Measurements from ENCODE around the gene GZMA. TPM values are rescaled to one million over a fixed set of nuclear protein-coding genes. Genes with fewer than 3 reads are reported as not detected.

The GZMA gene
- polyA plus RNA-seq, 2 of the 4 experiments (the other 2 are of a cell fraction), result not detected

DNA sequence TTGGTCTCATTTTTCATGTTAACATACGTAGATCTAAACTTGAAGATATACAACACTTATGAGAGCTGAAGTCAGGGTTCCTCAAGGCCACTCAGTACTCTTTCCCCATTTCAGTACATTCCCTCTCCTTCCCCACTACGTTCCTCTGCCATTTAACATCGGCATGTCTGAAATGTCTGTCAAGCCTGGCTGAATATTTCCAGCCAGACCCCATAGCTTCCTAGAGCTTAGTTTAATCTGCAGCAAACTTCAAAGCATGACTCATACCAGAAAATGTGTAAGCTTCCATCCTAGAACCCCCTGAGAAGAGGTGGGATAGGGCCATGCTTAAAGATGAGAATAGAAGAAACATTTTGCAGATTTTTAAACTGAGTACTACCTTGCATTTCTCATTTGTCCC lies 6.2 kb downstream of the GZMA start (continued):
- TF ChIP-seq RNF2 (IDR thresholded peaks at IDR 0.05; ENCODE audit: borderline replicate concordance, low read depth), result no peak
- no peak for TF ChIP-seq KDM5A (IDR thresholded peaks at IDR 0.05)
- TF ChIP-seq TP53 (CRISPR knock-in tag; IDR thresholded peaks at IDR 0.05), result no peak
- TF ChIP-seq EHMT2 (IDR thresholded peaks at IDR 0.05; ENCODE audit: low read depth), result no peak

GRCh38 chr5:55110217-55110616 lies 7.8 kb downstream of the GZMA start:
- ATAC-seq, result no peak

GRCh38 chr5:55113327-55113726 lies 10.9 kb downstream of the GZMA start:
- Histone ChIP-seq H3K4me1 (no peaks in the 10 kb centered on the region), H3K4me3 (no peak overlapping the region), H3K27ac (no peak overlapping the region), H3K9me3 (no peaks in the 10 kb centered on the region), H3K4me2 (no peak overlapping the region)
- ChIA-PET POLR2A (no interaction called here), CTCF (no interaction called here)
- TF ChIP-seq EHF (CRISPR knock-in tag; IDR thresholded peaks at IDR 0.05) (no peak), NFE2L2 (conservative IDR thresholded peaks at IDR 0.05; ENCODE audit: low read length) (no peak), RARB (CRISPR knock-in tag; IDR thresholded peaks at IDR 0.05) (no peak), ESRRA (IDR thresholded peaks at IDR 0.05; ENCODE audit: borderline replicate concordance, low read length) (no peak), REST (IDR thresholded peaks at IDR 0.05) (no peak), KDM5A (IDR thresholded peaks at IDR 0.05) (no peak), HOXB5 (CRISPR knock-in tag; IDR thresholded peaks at IDR 0.05) (no peak), HDAC2 (IDR thresholded peaks at IDR 0.05) (no peak), ELK1 (IDR thresholded peaks at IDR 0.05; ENCODE audit: low read depth, low read length) (no peak), POLR2AphosphoS2 (conservative IDR thresholded peaks at IDR 0.05; ENCODE audit: low read length) (no peak), EHMT2 (IDR thresholded peaks at IDR 0.05; ENCODE audit: low read depth) (no peak), ZNF302 (CRISPR knock-in tag; IDR thresholded peaks at IDR 0.05) (no peak), FOSL2 (IDR thresholded peaks at IDR 0.05) (no peak), FOSL2 (CRISPR knock-in tag; IDR thresholded peaks at IDR 0.05) (no peak), NPAS2 (CRISPR knock-in tag; IDR thresholded peaks at IDR 0.05; ENCODE audit: borderline replicate concordance) (no peak), RAD21 (conservative IDR thresholded peaks at IDR 0.05 in 1 of 2, IDR thresholded peaks at IDR 0.05 in 1 of 2) (no peak), TP53 (CRISPR knock-in tag; IDR thresholded peaks at IDR 0.05) (no peak), HEYL (CRISPR knock-in tag; IDR thresholded peaks at IDR 0.05) (no peak)
- TF ChIP-seq, protein P1, sequence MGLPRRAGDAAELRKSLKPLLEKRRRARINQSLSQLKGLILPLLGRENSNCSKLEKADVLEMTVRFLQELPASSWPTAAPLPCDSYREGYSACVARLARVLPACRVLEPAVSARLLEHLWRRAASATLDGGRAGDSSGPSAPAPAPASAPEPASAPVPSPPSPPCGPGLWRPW (IDR thresholded peaks at IDR 0.05), result no peak
- TF ChIP-seq, protein P2, sequence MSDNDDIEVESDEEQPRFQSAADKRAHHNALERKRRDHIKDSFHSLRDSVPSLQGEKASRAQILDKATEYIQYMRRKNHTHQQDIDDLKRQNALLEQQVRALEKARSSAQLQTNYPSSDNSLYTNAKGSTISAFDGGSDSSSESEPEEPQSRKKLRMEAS (IDR thresholded peaks at IDR 0.05), result no peak
- ATAC-seq (no peak), DNase-seq (ENCODE audit: low read depth in 1 of 2, low spot score in 1 of 2) (no peak), FAIRE-seq (no peak)

More at GRCh38 chr5:55110217-55110616, 7.8 kb downstream of the GZMA start:
- Histone ChIP-seq H3K4me3 (no peak overlapping the region), H3K4me1 (no peaks in the 10 kb centered on the region), H3K27ac (no peak overlapping the region), H3K4me2 (no peak overlapping the region), H3K9me3 (no peaks in the 10 kb centered on the region)
- TF ChIP-seq, protein P3, sequence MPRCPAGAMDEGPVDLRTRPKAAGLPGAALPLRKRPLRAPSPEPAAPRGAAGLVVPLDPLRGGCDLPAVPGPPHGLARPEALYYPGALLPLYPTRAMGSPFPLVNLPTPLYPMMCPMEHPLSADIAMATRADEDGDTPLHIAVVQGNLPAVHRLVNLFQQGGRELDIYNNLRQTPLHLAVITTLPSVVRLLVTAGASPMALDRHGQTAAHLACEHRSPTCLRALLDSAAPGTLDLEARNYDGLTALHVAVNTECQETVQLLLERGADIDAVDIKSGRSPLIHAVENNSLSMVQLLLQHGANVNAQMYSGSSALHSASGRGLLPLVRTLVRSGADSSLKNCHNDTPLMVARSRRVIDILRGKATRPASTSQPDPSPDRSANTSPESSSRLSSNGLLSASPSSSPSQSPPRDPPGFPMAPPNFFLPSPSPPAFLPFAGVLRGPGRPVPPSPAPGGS (IDR thresholded peaks at IDR 0.05), result no peak
- no peak for TF ChIP-seq JUN (IDR thresholded peaks at IDR 0.05)
- TF ChIP-seq TFCP2L1 (CRISPR knock-in tag; IDR thresholded peaks at IDR 0.05), result no peak
- no peak for TF ChIP-seq MYC (IDR thresholded peaks at IDR 0.05; ENCODE audit: borderline replicate concordance, low read length)
- no peak for TF ChIP-seq POLR2A (IDR thresholded peaks at IDR 0.05; ENCODE audit: low read length)
- TF ChIP-seq, protein P4, sequence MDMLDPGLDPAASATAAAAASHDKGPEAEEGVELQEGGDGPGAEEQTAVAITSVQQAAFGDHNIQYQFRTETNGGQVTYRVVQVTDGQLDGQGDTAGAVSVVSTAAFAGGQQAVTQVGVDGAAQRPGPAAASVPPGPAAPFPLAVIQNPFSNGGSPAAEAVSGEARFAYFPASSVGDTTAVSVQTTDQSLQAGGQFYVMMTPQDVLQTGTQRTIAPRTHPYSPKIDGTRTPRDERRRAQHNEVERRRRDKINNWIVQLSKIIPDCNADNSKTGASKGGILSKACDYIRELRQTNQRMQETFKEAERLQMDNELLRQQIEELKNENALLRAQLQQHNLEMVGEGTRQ (IDR thresholded peaks at IDR 0.05), result no peak
- TF ChIP-seq EHF (CRISPR knock-in tag; IDR thresholded peaks at IDR 0.05), result no peak
- TF ChIP-seq FOSB (CRISPR knock-in tag; IDR thresholded peaks at IDR 0.05), result no peak
- no peak for TF ChIP-seq SREBF2 (IDR thresholded peaks at IDR 0.05)
- TF ChIP-seq SMC3 (IDR thresholded peaks at IDR 0.05), result no peak
- no peak for TF ChIP-seq RNF2 (IDR thresholded peaks at IDR 0.05; ENCODE audit: borderline replicate concordance, low read depth)
- 64% methylated on average over 2 of the region's 2 CpGs for WGBS (ENCODE audit: missing lambda C conversion rate)
- DNase-seq (ENCODE audit: low read depth in 1 of 2, low spot score in 1 of 2) (no peak), FAIRE-seq (no peak)
- POLR2A ChIA-PET, result no interaction called here
- CTCF ChIA-PET, result no interaction called here

Data from A549 (cell line).